HCT116 (cell line): ENCODE measurements around the gene SRCIN1. TPM values are rescaled to one million over a fixed set of nuclear protein-coding genes. Genes with fewer than 3 reads are reported as not detected.

Experiments
- ATAC-seq: fragments of 200-7000 bp; cut with Tn5 transposase; 2 replicates; pipeline ENCODE4 v1.9.1; 2020; ENCODE audit warnings: mild to moderate bottlenecking, moderate library complexity
- BruUV-seq: library from RNA; stranded (reverse); fragments of 400-500 nt; replicated peaks from 2 replicates; lab custom pipeline; 2021; lab: Mats Ljungman, UMichigan
- CTCF ChIA-PET: fragments of 300-600 bp; sonication (Branson Sonifier 250); formaldehyde crosslinking; loops from one replicate; lab custom pipeline; 2021; ENCODE audit warnings: antibody characterized with exemption; lab: Charles Lee
- POLR2A ChIA-PET: fragments of 300-600, 350-600 bp; sonication (Branson Sonifier 250); formaldehyde crosslinking; loops from one replicate; lab custom pipeline; 2021; ENCODE audit warnings: antibody characterized with exemption; lab: Charles Lee
- RAD21 ChIA-PET, 2 experiments: fragments of 300-600 bp; sonication (Branson Sonifier 250); formaldehyde crosslinking; loops; one replicate each; lab custom pipeline; 2023; ENCODE audit warnings: low total read pairs in 2 of 2; ENCODE audit not compliant: uncharacterized antibody in 2 of 2, unreplicated experiment in 2 of 2, low non-redundant PET in 1 of 2; lab: Charles Lee
- DNase-seq: peaks from one replicate; pipeline ENCODE4 v3.0.0-alpha.2; 2010; ENCODE audit warnings: low read depth, low spot score
- H2AFZ ChIP-seq: fragments of 200-600 bp; shearing (Covaris generic), sonication (generic); 2 replicates; pipeline ENCODE4 v1.6.1; 2017; ENCODE audit warnings: low read depth, mixed run types, mixed read lengths, antibody characterized with exemption, low read length; ENCODE audit not compliant: poor library complexity, severe bottlenecking
- H3K27ac ChIP-seq: 2 replicates; pipeline ENCODE4 v1.5.1; 2012; ENCODE audit warnings: low read depth, low read length
- H3K27me3 ChIP-seq: fragments of 200-600 bp; sonication (generic); 2 replicates; pipeline ENCODE4 v1.6.1; 2016; ENCODE audit warnings: mixed run types, low read length, mixed read lengths; ENCODE audit not compliant: insufficient read depth
- H3K36me3 ChIP-seq, 2 experiments: fragments of 200-500 bp in 1 of 2; fragments of 200-600 bp in 1 of 2; sonication (Bioruptor generic) in 1 of 2; sonication (generic) in 1 of 2; 2 replicates each; pipeline versions ENCODE4 v1.5.1 to v1.6.1; 2014 to 2016; ENCODE audit warnings: low read length in 2 of 2, inconsistent platforms in 1 of 2, mixed read lengths in 1 of 2, mixed run types in 1 of 2; ENCODE audit not compliant: insufficient read depth in 2 of 2, control insufficient read depth in 1 of 2
- H3K4me1 ChIP-seq, 2 experiments: fragments of 200-600 bp in 1 of 2; sonication (generic) in 1 of 2; 2 replicates each; pipeline versions ENCODE4 v1.5.1 to v1.6.1; 2012 to 2017; ENCODE audit warnings: low read length in 2 of 2, inconsistent platforms in 1 of 2, mild to moderate bottlenecking in 1 of 2, mixed read lengths in 1 of 2, mixed run types in 1 of 2, moderate library complexity in 1 of 2; ENCODE audit not compliant: insufficient read depth in 2 of 2, control insufficient read depth in 1 of 2
- H3K4me2 ChIP-seq: fragments of 200-600 bp; sonication (generic); 2 replicates; pipeline ENCODE4 v1.6.1; 2017; ENCODE audit warnings: mixed run types, low read length, mixed read lengths
- H3K4me3 ChIP-seq, 2 experiments: fragments of 200-600 bp in 1 of 2; sonication (generic) in 1 of 2; replicated peaks in 1 of 2; 2 replicates each; pipeline ENCODE4 v1.5.1; 2011 to 2016; ENCODE audit warnings: low read length in 2 of 2, control low read depth in 1 of 2, low read depth in 1 of 2, mild to moderate bottlenecking in 1 of 2, mixed read lengths in 1 of 2, mixed run types in 1 of 2
- H3K79me2 ChIP-seq: fragments of 200-600 bp; sonication (generic); 2 replicates; pipeline ENCODE4 v1.6.1; 2017; ENCODE audit warnings: mild to moderate bottlenecking, mixed run types, low read length, moderate library complexity, mixed read lengths; ENCODE audit not compliant: insufficient read depth
- H3K9ac ChIP-seq: fragments of 200-600 bp; sonication (generic); 2 replicates; pipeline ENCODE4 v1.6.1; 2016; ENCODE audit warnings: low read length, mixed read lengths
- H3K9me2 ChIP-seq: fragments of 200-600 bp; sonication (generic), shearing (Covaris generic); 2 replicates; pipeline ENCODE4 v1.6.1; 2017; ENCODE audit warnings: mixed run types, mild to moderate bottlenecking, moderate library complexity; ENCODE audit not compliant: insufficient read depth
- H3K9me3 ChIP-seq, 2 experiments: fragments of 200-500 bp in 1 of 2; fragments of 200-600 bp in 1 of 2; sonication (Bioruptor generic) in 1 of 2; sonication (generic) in 1 of 2; 2 replicates each; pipeline ENCODE4 v1.6.1; 2014 to 2017; ENCODE audit warnings: low read length in 2 of 2, mixed read lengths in 2 of 2, inconsistent platforms in 1 of 2, low read depth in 1 of 2, mild to moderate bottlenecking in 1 of 2, mixed run types in 1 of 2, moderate library complexity in 1 of 2; ENCODE audit not compliant: control insufficient read depth in 1 of 2, insufficient read depth in 1 of 2
- H4K20me1 ChIP-seq: fragments of 200-600 bp; sonication (generic), shearing (Covaris generic); 2 replicates; pipeline ENCODE4 v1.6.1; 2017; ENCODE audit warnings: mixed run types, mild to moderate bottlenecking, moderate library complexity; ENCODE audit not compliant: insufficient read depth
- CBX3 ChIP-seq: IDR thresholded peaks from 2 replicates; pipeline ENCODE4 v1.6.1; 2012; ENCODE audit warnings: low read depth
- EGR1 ChIP-seq: IDR thresholded peaks from 2 replicates; pipeline ENCODE4 v1.6.1; 2012; ENCODE audit warnings: low read depth
- EZH2phosphoT487 ChIP-seq: fragments of 200-600 bp; IDR thresholded peaks from 2 replicates; pipeline ENCODE4 v1.6.1; 2018; ENCODE audit warnings: antibody characterized with exemption, borderline replicate concordance
- FOSL1 ChIP-seq: IDR thresholded peaks from 2 replicates; pipeline ENCODE4 v1.6.1; 2012; ENCODE audit warnings: low read depth
- JUND ChIP-seq: IDR thresholded peaks from 2 replicates; pipeline ENCODE4 v1.6.1; 2012
- POLR2AphosphoS5 ChIP-seq: IDR thresholded peaks from 2 replicates; pipeline ENCODE4 v1.6.1; 2011; ENCODE audit warnings: mild to moderate bottlenecking, low read depth, low read length, moderate library complexity
- SIN3A ChIP-seq: IDR thresholded peaks from 2 replicates; pipeline ENCODE4 v1.6.1; 2012; ENCODE audit warnings: low read depth
- TCF7L2 ChIP-seq: IDR thresholded peaks from 2 replicates; pipeline ENCODE4 v1.7.0; 2011; ENCODE audit warnings: borderline replicate concordance, inconsistent platforms; ENCODE audit not compliant: insufficient read depth, insufficient read length; ENCODE audit errors: extremely low read depth
- ZFX ChIP-seq: fragments of 450-650 bp; IDR thresholded peaks from 2 replicates; pipeline ENCODE4 v1.6.1; 2017
- ZNF274 ChIP-seq: fragments of 200-500 bp; sonication (Bioruptor generic); IDR thresholded peaks from 2 replicates; pipeline ENCODE4 v1.6.1; 2014; ENCODE audit warnings: mild to moderate bottlenecking, low read depth, low read length, inconsistent platforms
- intact Hi-C: fragments of 100-400 bp; cut with micrococcal nuclease; formaldehyde crosslinking; loops from 2 replicates; pipeline ENCODE4 v1.10.0; 2022
- total RNA-seq: library from RNA; stranded (reverse); gene quantifications from one replicate; pipeline ENCODE4 v1.2.1, GENCODE V29; 2021; ENCODE audit not compliant: unreplicated experiment
- TF ChIP-seq, protein P1 (sequence below): IDR thresholded peaks from 2 replicates; pipeline ENCODE4 v1.6.1; 2011; ENCODE audit warnings: mild to moderate bottlenecking, low read length, moderate library complexity; ENCODE audit not compliant: insufficient replicate concordance; ENCODE audit errors: extremely low read depth
- TF ChIP-seq, protein P2 (sequence below): IDR thresholded peaks from 2 replicates; pipeline ENCODE4 v1.6.1; 2012

The SRCIN1 gene
- total RNA-seq, 1 experiment from 2014 or later: 10.5 TPM

DNA sequence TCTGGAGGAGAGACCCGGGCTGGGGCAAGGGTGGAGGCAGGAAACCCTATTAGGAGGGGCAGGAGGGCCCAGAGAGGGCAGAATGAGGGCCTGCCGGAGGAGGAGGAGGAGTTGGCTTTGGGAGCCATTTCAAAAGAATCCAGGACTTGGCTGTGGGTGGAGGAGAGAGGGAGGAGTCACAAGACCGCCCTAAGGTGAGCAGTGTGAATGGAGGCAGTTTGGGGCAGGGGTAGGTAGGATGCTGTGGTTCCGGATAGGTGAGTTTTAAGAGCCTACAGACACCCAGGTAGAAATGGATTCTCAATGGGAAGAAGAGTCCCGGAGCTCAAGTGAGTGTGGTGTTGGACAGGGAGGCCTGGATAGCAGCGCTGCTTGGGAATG lies 97.2 kb downstream of the SRCIN1 start:
- Histone ChIP-seq H3K9me2 (no peaks in the 10 kb centered on the region), H3K36me3 (no peaks in the 10 kb centered on the region), H3K9me3 (no peaks in the 10 kb centered on the region), H3K27me3 (no peaks in the 10 kb centered on the region), H3K79me2 (no peaks in the 10 kb centered on the region), H4K20me1 (no peaks in the 10 kb centered on the region), H2AFZ (no peak overlapping the region), H3K4me3 (no peak overlapping the region), H3K9ac (no peak overlapping the region), H3K4me1 (peaks cover 0 to 22% of the 10 kb centered on the region in 2 experiments; a peak in 2 of 4 replicates), H3K27ac (no peak overlapping the region), H3K4me2 (no peak overlapping the region)
- peak; percentile 3; the same call in 1 of the 2 replicates for ATAC-seq
- TF ChIP-seq TCF7L2: no peak
- TF ChIP-seq CBX3: no peak
- no peak for TF ChIP-seq FOSL1
- no peak for TF ChIP-seq POLR2AphosphoS5
- TF ChIP-seq, protein P1, sequence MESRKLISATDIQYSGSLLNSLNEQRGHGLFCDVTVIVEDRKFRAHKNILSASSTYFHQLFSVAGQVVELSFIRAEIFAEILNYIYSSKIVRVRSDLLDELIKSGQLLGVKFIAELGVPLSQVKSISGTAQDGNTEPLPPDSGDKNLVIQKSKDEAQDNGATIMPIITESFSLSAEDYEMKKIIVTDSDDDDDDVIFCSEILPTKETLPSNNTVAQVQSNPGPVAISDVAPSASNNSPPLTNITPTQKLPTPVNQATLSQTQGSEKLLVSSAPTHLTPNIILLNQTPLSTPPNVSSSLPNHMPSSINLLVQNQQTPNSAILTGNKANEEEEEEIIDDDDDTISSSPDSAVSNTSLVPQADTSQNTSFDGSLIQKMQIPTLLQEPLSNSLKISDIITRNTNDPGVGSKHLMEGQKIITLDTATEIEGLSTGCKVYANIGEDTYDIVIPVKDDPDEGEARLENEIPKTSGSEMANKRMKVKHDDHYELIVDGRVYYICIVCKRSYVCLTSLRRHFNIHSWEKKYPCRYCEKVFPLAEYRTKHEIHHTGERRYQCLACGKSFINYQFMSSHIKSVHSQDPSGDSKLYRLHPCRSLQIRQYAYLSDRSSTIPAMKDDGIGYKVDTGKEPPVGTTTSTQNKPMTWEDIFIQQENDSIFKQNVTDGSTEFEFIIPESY: no peak
- TF ChIP-seq EGR1: no peak
- no peak for TF ChIP-seq JUND
- TF ChIP-seq ZFX: no peak
- TF ChIP-seq EZH2phosphoT487: no peak
- TF ChIP-seq SIN3A: no peak
- TF ChIP-seq ZNF274: no peak
- TF ChIP-seq, protein P2, sequence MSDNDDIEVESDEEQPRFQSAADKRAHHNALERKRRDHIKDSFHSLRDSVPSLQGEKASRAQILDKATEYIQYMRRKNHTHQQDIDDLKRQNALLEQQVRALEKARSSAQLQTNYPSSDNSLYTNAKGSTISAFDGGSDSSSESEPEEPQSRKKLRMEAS: no peak
- POLR2A ChIA-PET: no interaction called here
- RAD21 ChIA-PET: no interaction called here
- DNase-seq: no peak
- BruUV-seq: no TSS peak
- CTCF ChIA-PET: interaction anchor here (1.3 to 2.6 kb wide), 4 partner anchors 50 to 159 kb away, joined by 3 to 13 read pairs (median 8); no protein-coding TSS in a partner anchor
- intact Hi-C loops: loop anchor here (5.0 kb wide), 1 partner anchor 159 kb away; no protein-coding TSS in a partner anchor
